Ascending aorta (tissue), 2 donors: Measurements from ENCODE around the gene TFF3. TPM values are rescaled to one million over a fixed set of nuclear protein-coding genes. Genes with fewer than 3 reads are reported as not detected.

Experiments
- DNase-seq, 2 donors: peaks; one replicate each; pipeline ENCODE4 v3.0.0-alpha.2; 2019; ENCODE audit warnings: low spot score in 2 of 2
- H3K27ac ChIP-seq, 2 donors: fragments of 200-600 bp; sonication (generic); one replicate each; pipeline ENCODE4 v1.5.1; 2016 to 2017; ENCODE audit warnings: mild to moderate bottlenecking in 1 of 2
- H3K27me3 ChIP-seq: fragments of 200-600 bp; sonication (generic); one replicate; pipeline ENCODE4 v1.5.1; 2017
- H3K36me3 ChIP-seq, 2 donors: fragments of 200-600 bp; sonication (generic); one replicate each; pipeline ENCODE4 v1.5.1; 2016
- H3K4me1 ChIP-seq, 2 donors: fragments of 200-600 bp; sonication (generic); one replicate each; pipeline ENCODE4 v1.5.1; 2016 to 2017; ENCODE audit warnings: mild to moderate bottlenecking in 1 of 2
- H3K4me3 ChIP-seq, 2 donors: fragments of 200-600 bp; sonication (generic); one replicate each; pipeline ENCODE4 v1.5.1; 2016 to 2017; ENCODE audit warnings: mild to moderate bottlenecking in 1 of 2
- H3K9me3 ChIP-seq, 2 donors: fragments of 200-600 bp; sonication (generic); one replicate each; pipeline ENCODE4 v1.5.1; 2016
- CTCF ChIP-seq, 3 experiments: fragments of 200-600 bp in 2 of 3; fragments of 450-650 bp in 1 of 3; sonication (generic) in 2 of 3; IDR thresholded peaks; one replicate each; pipeline ENCODE4 v1.5.1; 2016 to 2019; ENCODE audit warnings: antibody characterized with exemption in 3 of 3, mild to moderate bottlenecking in 1 of 3, moderate library complexity in 1 of 3
- intact Hi-C: fragments of 100-400 bp; cut with DNase I; formaldehyde crosslinking; loops from one replicate; pipeline ENCODE4 v1.15.1; 2023
- total RNA-seq: library from RNA; depleted of rRNA; stranded (reverse); fragments of >200 nt; gene quantifications from one replicate; pipeline ENCODE4 v1.1.0, GENCODE V29; 2016

Gene TFF3
- total RNA-seq, 1 donor from 2014 or later: not detected

GRCh38 chr21:42346441-42346840 lies 31.2 kb upstream of the TFF3 start:
- H3K4me3 ChIP-seq: no peak overlapping the region
- no peaks in the 10 kb centered on the region for H3K27me3 ChIP-seq
- no peak for TF ChIP-seq CTCF (IDR thresholded peaks at IDR 0.05)
- H3K36me3 ChIP-seq: no peaks in the 10 kb centered on the region
- H3K4me1 ChIP-seq: no peaks in the 10 kb centered on the region
- no peaks in the 10 kb centered on the region for H3K9me3 ChIP-seq
- no peak overlapping the region for H3K27ac ChIP-seq
- no peak for DNase-seq
- intact Hi-C loops: no loop called here

- no peaks in the 10 kb centered on the region for H3K4me1 ChIP-seq
- H3K4me3 ChIP-seq: no peak overlapping the region
- no peaks in the 10 kb centered on the region for H3K9me3 ChIP-seq
- no peak overlapping the region for H3K27ac ChIP-seq
- no peaks in the 10 kb centered on the region for H3K36me3 ChIP-seq
- DNase-seq: no peak
- intact Hi-C loops: no loop called here
- no peak for TF ChIP-seq CTCF (IDR thresholded peaks at IDR 0.05)
- no peaks in the 10 kb centered on the region for H3K27me3 ChIP-seq
Measured at GRCh38 chr21:42344631-42345030, 29.4 kb upstream of the TFF3 start.

- no peak overlapping the region for H3K4me3 ChIP-seq
- intact Hi-C loops: no loop called here
- no peaks in the 10 kb centered on the region for H3K27me3 ChIP-seq
- H3K4me1 ChIP-seq: no peaks in the 10 kb centered on the region
- H3K27ac ChIP-seq: no peak overlapping the region
- no peaks in the 10 kb centered on the region for H3K9me3 ChIP-seq
- no peaks in the 10 kb centered on the region for H3K36me3 ChIP-seq
- TF ChIP-seq CTCF (IDR thresholded peaks at IDR 0.05): no peak
- no peak for DNase-seq
Measured at GRCh38 chr21:42343963-42344510, 28.8 kb upstream of the TFF3 start.

- no peaks in the 10 kb centered on the region for H3K4me1 ChIP-seq
- TF ChIP-seq CTCF (IDR thresholded peaks at IDR 0.05): no peak
- H3K4me3 ChIP-seq: no peak overlapping the region
- H3K36me3 ChIP-seq: no peaks in the 10 kb centered on the region
- intact Hi-C loops: no loop called here
- H3K9me3 ChIP-seq: no peaks in the 10 kb centered on the region
- H3K27ac ChIP-seq: no peak overlapping the region
- DNase-seq: no peak
- H3K27me3 ChIP-seq: no peaks in the 10 kb centered on the region
Measured at GRCh38 chr21:42343556-42343955, 28.3 kb upstream of the TFF3 start.

- no peak overlapping the region for H3K27ac ChIP-seq
- H3K36me3 ChIP-seq: no peaks in the 10 kb centered on the region
- DNase-seq: no peak
- no peak for TF ChIP-seq CTCF (IDR thresholded peaks at IDR 0.05)
- intact Hi-C loops: no loop called here
- H3K4me1 ChIP-seq: no peaks in the 10 kb centered on the region
- no peaks in the 10 kb centered on the region for H3K9me3 ChIP-seq
- no peak overlapping the region for H3K4me3 ChIP-seq
- no peaks in the 10 kb centered on the region for H3K27me3 ChIP-seq
Measured at GRCh38 chr21:42343101-42343500, 27.9 kb upstream of the TFF3 start.
